GM12865 (cell line): ENCODE data around the gene MAP3K20.

ENCODE experiments used
- DNase-seq: peaks from one replicate; pipeline ENCODE4 v3.0.0; 2010; ENCODE audit warnings: low read depth
- H3K4me3 ChIP-seq: 2 replicates; pipeline ENCODE4 v1.5.1; 2011; ENCODE audit warnings: mild to moderate bottlenecking, low read depth, low read length, control low read depth
- CTCF ChIP-seq: IDR thresholded peaks from 2 replicates; pipeline ENCODE4 v1.5.1; 2011; ENCODE audit warnings: low read length, control low read depth, low read depth, inconsistent platforms; ENCODE audit not compliant: insufficient read depth; ENCODE audit errors: missing control alignments

MAP3K20 gene

GRCh38 chr2:173075781-173076580 is at the start of gene MAP3K20:
TSS of gene MAP3K20 (plus strand) at chr2:173075846. CDS start at chr2:173091032, 15,186 bp downstream.
- peak within 1 kb of the TSS; percentile 81 for H3K4me3 ChIP-seq
- peak; percentile 43 for TF ChIP-seq CTCF
- DNase-seq = peak; percentile 75

- no peak for DNase-seq
- H3K4me3 ChIP-seq = no peak overlapping the region
- no peak for TF ChIP-seq CTCF
Measured at GRCh38 chr2:173026479-173026878, 49.2 kb upstream of the MAP3K20 start.

- H3K4me3 ChIP-seq = no peak overlapping the region
- peak; percentile 94 for TF ChIP-seq CTCF
- peak; percentile 91 for DNase-seq
Measured at GRCh38 chr2:173027181-173028128, 48.2 kb upstream of the MAP3K20 start.

GRCh38 chr2:173028141-173028540 is 47.5 kb upstream of the MAP3K20 start:
- DNase-seq = no peak
- TF ChIP-seq CTCF = no peak
- no peak overlapping the region for H3K4me3 ChIP-seq

GRCh38 chr2:173028671-173029070 is 47.0 kb upstream of the MAP3K20 start:
- TF ChIP-seq CTCF = no peak
- no peak overlapping the region for H3K4me3 ChIP-seq
- DNase-seq = no peak

GRCh38 chr2:173030561-173031490 is 44.8 kb upstream of the MAP3K20 start:
- DNase-seq = no peak
- no peak for TF ChIP-seq CTCF
- H3K4me3 ChIP-seq = no peak overlapping the region
